Activated CD8-positive, alpha-beta T cell treated with anti-CD3 and anti-CD28 coated beads for 36 hours (primary cell): ENCODE results near the gene BCL11B. TPM values are rescaled to one million over a fixed set of nuclear protein-coding genes. Genes with fewer than 3 reads are reported as not detected.

ENCODE experiments used
- ATAC-seq: fragments of 200-7000 bp; cut with Tn5 transposase; one replicate; pipeline ENCODE4 v1.10.0; 2021; ENCODE audit warnings: mild to moderate bottlenecking, moderate library complexity
- CTCF ChIA-PET: fragments of 350-600 bp; sonication (Branson Sonifier 250); formaldehyde crosslinking; loops from one replicate; lab custom pipeline; 2021; ENCODE audit warnings: antibody characterized with exemption; lab: Charles Lee
- POLR2A ChIA-PET: fragments of 350-600 bp; sonication (Branson Sonifier 250); formaldehyde crosslinking; loops from one replicate; lab custom pipeline; 2021; ENCODE audit warnings: antibody characterized with exemption; lab: Charles Lee
- DNase-seq: peaks from one replicate; pipeline ENCODE4 v3.0.0-alpha.2; 2020
- H3K27ac Mint-ChIP-seq: one replicate; pipeline ENCODE4 v1.8.0; 2021; ENCODE audit warnings: mild to moderate bottlenecking, mixed read lengths
- H3K27me3 Mint-ChIP-seq: one replicate; pipeline ENCODE4 v1.8.0; 2021; ENCODE audit warnings: mixed read lengths
- H3K36me3 Mint-ChIP-seq: one replicate; pipeline ENCODE4 v1.8.0; 2021; ENCODE audit warnings: low read depth, mixed read lengths
- H3K4me1 Mint-ChIP-seq: one replicate; pipeline ENCODE4 v1.8.0; 2021; ENCODE audit warnings: low read depth, mixed read lengths
- H3K4me3 Mint-ChIP-seq: one replicate; pipeline ENCODE4 v1.8.0; 2021; ENCODE audit warnings: mild to moderate bottlenecking, moderate library complexity, mixed read lengths
- H3K9me3 Mint-ChIP-seq: one replicate; pipeline ENCODE4 v1.8.0; 2021; ENCODE audit warnings: mixed read lengths
- intact Hi-C: fragments of 100-400 bp; cut with micrococcal nuclease; formaldehyde crosslinking; loops from one replicate; pipeline ENCODE4 v1.10.0; 2022
- total RNA-seq, 2 experiments: library from RNA; stranded (reverse); gene quantifications; one replicate each; pipeline ENCODE4 v1.2.3, GENCODE V29; 2021
- TF ChIP-seq, protein P1 (sequence below): fragments of 200-600 bp; IDR thresholded peaks from one replicate; pipeline ENCODE4 v1.8.0; 2022; ENCODE audit warnings: antibody characterized with exemption, mild to moderate bottlenecking

Gene BCL11B
- total RNA-seq, 2 experiments from 2014 or later, result 48.5 to 53.0 TPM

- intact Hi-C loops, result loop anchor here (5.0 to 10.0 kb wide), 3 partner anchors 41 to 1216 kb away; no protein-coding TSS in a partner anchor
- CTCF ChIA-PET, result interaction anchor here (0.5 to 3.0 kb wide), 9 partner anchors 12 to 225 kb away, joined by 3 to 13 read pairs (median 3); partner anchors contain the start of gene BCL11B
- peaks cover 83% of the 10 kb centered on the region for H3K4me1 Mint-ChIP-seq
- H3K4me3 Mint-ChIP-seq, result peak overlapping the region; percentile 81
- TF ChIP-seq, protein P1, sequence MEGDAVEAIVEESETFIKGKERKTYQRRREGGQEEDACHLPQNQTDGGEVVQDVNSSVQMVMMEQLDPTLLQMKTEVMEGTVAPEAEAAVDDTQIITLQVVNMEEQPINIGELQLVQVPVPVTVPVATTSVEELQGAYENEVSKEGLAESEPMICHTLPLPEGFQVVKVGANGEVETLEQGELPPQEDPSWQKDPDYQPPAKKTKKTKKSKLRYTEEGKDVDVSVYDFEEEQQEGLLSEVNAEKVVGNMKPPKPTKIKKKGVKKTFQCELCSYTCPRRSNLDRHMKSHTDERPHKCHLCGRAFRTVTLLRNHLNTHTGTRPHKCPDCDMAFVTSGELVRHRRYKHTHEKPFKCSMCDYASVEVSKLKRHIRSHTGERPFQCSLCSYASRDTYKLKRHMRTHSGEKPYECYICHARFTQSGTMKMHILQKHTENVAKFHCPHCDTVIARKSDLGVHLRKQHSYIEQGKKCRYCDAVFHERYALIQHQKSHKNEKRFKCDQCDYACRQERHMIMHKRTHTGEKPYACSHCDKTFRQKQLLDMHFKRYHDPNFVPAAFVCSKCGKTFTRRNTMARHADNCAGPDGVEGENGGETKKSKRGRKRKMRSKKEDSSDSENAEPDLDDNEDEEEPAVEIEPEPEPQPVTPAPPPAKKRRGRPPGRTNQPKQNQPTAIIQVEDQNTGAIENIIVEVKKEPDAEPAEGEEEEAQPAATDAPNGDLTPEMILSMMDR, result no peak
- DNase-seq (peak; percentile 64), ATAC-seq (peak; percentile 6)
- no peaks in the 10 kb centered on the region for H3K27me3 Mint-ChIP-seq
- H3K9me3 Mint-ChIP-seq, result no peaks in the 10 kb centered on the region
- H3K27ac Mint-ChIP-seq, result peak overlapping the region; percentile 98
- H3K36me3 Mint-ChIP-seq, result peaks cover 37% of the 10 kb centered on the region
- POLR2A ChIA-PET, result interaction anchor here (0.7 to 7.0 kb wide), 8 partner anchors 15 to 1050 kb away, joined by 3 to 50 read pairs (median 4); partner anchors contain the start of gene BCL11B
Measured at GRCh38 chr14:99190696-99191394, 81.2 kb downstream of the BCL11B start.

DNA sequence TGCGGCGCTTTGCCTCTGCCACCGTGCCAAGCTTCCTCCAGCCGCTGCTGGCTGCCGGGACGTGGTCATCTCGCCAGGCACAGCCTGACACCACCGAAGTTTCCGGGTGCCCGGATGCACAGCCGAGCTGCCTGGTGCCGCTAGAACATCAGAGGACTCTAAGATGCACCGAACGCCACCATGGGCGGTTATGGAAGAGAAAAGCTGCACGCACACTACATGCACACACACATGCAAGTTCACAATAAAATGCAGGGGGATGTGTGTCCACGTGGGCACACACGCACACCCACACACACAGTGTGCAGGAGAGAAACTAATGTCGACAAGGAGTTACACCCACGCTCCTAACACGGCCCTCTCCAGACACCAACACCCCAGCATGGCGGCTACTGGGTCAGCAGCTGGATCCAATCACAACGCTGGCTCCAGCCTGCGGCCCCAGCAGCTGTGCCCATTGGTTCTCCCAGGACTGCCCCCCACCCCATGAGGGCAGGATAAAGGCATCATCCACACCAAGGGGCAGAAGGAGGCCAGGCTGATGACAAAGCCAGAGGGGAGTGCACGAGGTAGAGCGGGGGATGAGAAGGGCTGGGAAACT is 82.7 kb downstream of the BCL11B start:
- DNase-seq (peak; percentile 73), ATAC-seq (peak; percentile 28)
- Mint-ChIP-seq H3K36me3 (peaks cover 35% of the 10 kb centered on the region), H3K27ac (peak overlapping the region; percentile 94), H3K27me3 (no peaks in the 10 kb centered on the region), H3K9me3 (no peaks in the 10 kb centered on the region), H3K4me3 (peak overlapping the region; percentile 81), H3K4me1 (peaks cover 82% of the 10 kb centered on the region)
- TF ChIP-seq, protein P1, result no peak
- intact Hi-C loops, result loop anchor here (10.0 kb wide), 2 partner anchors 254 to 1004 kb away; no protein-coding TSS in a partner anchor
- ChIA-PET POLR2A (interaction anchor here (0.7 to 7.0 kb wide), 18 partner anchors 8 to 1013 kb away, joined by 3 to 50 read pairs (median 4); partner anchors contain the start of gene BCL11B), CTCF (interaction anchor here (0.6 to 3.6 kb wide), 20 partner anchors 10 to 1039 kb away, joined by 3 to 27 read pairs (median 4); no protein-coding TSS in a partner anchor)

DNA sequence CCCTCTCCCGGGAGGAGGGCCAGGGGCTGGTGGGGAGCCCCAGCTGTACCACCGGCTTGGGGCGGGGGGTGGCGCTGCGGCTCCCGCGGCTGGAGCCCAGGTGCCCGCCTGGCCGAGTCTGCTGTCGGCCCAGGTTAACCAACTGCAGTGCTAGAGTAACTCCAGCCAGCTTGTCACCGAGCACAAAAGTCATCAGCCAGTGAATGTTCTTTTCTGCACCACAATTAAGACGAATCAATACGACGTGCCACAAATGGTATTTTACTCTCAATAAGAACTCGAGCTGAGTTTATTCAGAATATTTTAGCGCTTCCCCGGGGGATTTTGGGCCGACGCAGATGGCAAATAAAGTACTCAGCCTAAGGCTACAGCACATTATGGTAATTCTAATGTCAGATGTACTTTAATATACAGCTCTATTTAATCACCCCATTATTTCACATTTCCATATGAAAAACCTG is 83.2 kb downstream of the BCL11B start:
- TF ChIP-seq, protein P1, result peak; percentile 70
- POLR2A ChIA-PET, result interaction anchor here (0.7 to 7.0 kb wide), 17 partner anchors 9 to 1013 kb away, joined by 3 to 50 read pairs (median 5); partner anchors contain the start of gene BCL11B
- Mint-ChIP-seq H3K27me3 (no peaks in the 10 kb centered on the region), H3K36me3 (peaks cover 40% of the 10 kb centered on the region), H3K27ac (peak overlapping the region; percentile 94), H3K4me1 (peaks cover 82% of the 10 kb centered on the region), H3K4me3 (peak overlapping the region; percentile 81), H3K9me3 (no peaks in the 10 kb centered on the region)
- peak; percentile 35 for ATAC-seq
- intact Hi-C loops, result loop anchor here (10.0 kb wide), 2 partner anchors 254 to 1004 kb away; no protein-coding TSS in a partner anchor
- peak; percentile 68 for DNase-seq
- CTCF ChIA-PET, result interaction anchor here (0.6 to 3.6 kb wide), 21 partner anchors 10 to 1038 kb away, joined by 3 to 27 read pairs (median 4); no protein-coding TSS in a partner anchor

DNA sequence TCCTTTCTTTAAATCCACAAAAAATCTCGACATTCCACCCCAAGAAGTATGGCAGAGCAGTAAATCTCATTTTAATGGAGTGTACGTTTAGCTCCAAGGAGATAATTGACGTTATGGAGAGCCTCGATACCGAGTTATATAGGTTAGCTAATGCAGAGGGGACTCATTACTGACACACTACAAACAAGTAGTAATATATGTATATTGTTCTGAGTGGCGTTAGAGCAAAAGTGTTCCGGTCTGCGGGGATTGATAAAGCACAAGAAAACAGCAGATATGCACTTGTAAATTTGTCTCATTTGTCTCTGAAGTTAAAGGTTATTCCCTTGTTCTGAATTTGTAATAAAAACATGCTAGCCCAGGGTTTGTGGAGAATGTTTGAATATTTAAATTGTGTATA is 84.1 kb downstream of the BCL11B start:
- peaks cover 48% of the 10 kb centered on the region for H3K36me3 Mint-ChIP-seq
- no peak for ATAC-seq
- H3K4me1 Mint-ChIP-seq, result peaks cover 82% of the 10 kb centered on the region

More for the DNA sequence above, 84.1 kb downstream of the BCL11B start:
- Mint-ChIP-seq H3K27me3 (no peaks in the 10 kb centered on the region), H3K9me3 (no peaks in the 10 kb centered on the region), H3K4me3 (peak overlapping the region; percentile 68), H3K27ac (peak overlapping the region; percentile 94)
- TF ChIP-seq, protein P1, result no peak
- ChIA-PET POLR2A (interaction anchor here (1.0 to 7.0 kb wide), 12 partner anchors 9 to 84 kb away, joined by 3 to 50 read pairs (median 8); partner anchors contain the start of gene BCL11B), CTCF (interaction anchor here (0.9 to 3.6 kb wide), 14 partner anchors 15 to 84 kb away, joined by 3 to 27 read pairs (median 6); partner anchors contain the start of gene BCL11B)
- peak; percentile 57 for DNase-seq
- intact Hi-C loops, result loop anchor here (10.0 kb wide), 2 partner anchors 253 to 1003 kb away; no protein-coding TSS in a partner anchor
